OCI-LY1 (cell line): Measurements from ENCODE around the gene RNF182.

Experiments
- H2AFZ ChIP-seq: fragments of 200-600 bp; sonication (generic), shearing (Covaris generic); 2 replicates; pipeline ENCODE4 v1.6.0; 2014; ENCODE audit warnings: antibody characterized with exemption, mild to moderate bottlenecking, low read length
- H3F3A ChIP-seq: fragments of 200-600 bp; sonication (generic), shearing (Covaris generic); 2 replicates; pipeline ENCODE4 v1.6.0; 2014; ENCODE audit warnings: mild to moderate bottlenecking, antibody characterized with exemption, low read length, moderate library complexity; ENCODE audit not compliant: insufficient read depth
- H3K27ac ChIP-seq: fragments of 200-600 bp; sonication (generic); 2 replicates; pipeline ENCODE4 v1.5.1; 2014; ENCODE audit warnings: low read length, mixed run types, mild to moderate bottlenecking, low read depth; ENCODE audit not compliant: poor library complexity, severe bottlenecking
- H3K27me3 ChIP-seq: fragments of 200-600 bp; sonication (generic); 2 replicates; pipeline ENCODE4 v1.6.0; 2014; ENCODE audit warnings: antibody characterized with exemption, mild to moderate bottlenecking, low read length, moderate library complexity; ENCODE audit not compliant: insufficient read depth
- H3K36me3 ChIP-seq: fragments of 200-600 bp; sonication (generic); 2 replicates; pipeline ENCODE4 v1.6.1; 2014; ENCODE audit warnings: mild to moderate bottlenecking, antibody characterized with exemption, low read length, moderate library complexity, mixed read lengths; ENCODE audit not compliant: insufficient read depth
- H3K4me1 ChIP-seq: fragments of 200-600 bp; sonication (generic); 2 replicates; pipeline ENCODE4 v1.5.1; 2014; ENCODE audit warnings: mild to moderate bottlenecking, low read length, moderate library complexity; ENCODE audit not compliant: insufficient read depth, severe bottlenecking
- H3K4me2 ChIP-seq: fragments of 200-600 bp; sonication (generic), shearing (Covaris generic); 2 replicates; pipeline ENCODE4 v1.6.1; 2014; ENCODE audit warnings: low read length
- H3K4me3 ChIP-seq: fragments of 200-600 bp; sonication (generic); 2 replicates; pipeline ENCODE4 v1.5.1; 2014; ENCODE audit warnings: low read length, low read depth, mild to moderate bottlenecking, mixed read lengths; ENCODE audit not compliant: poor library complexity, severe bottlenecking
- H3K79me2 ChIP-seq: fragments of 200-600 bp; shearing (Covaris generic); 2 replicates; pipeline ENCODE4 v1.6.1; 2016; ENCODE audit warnings: mixed run types, low read length, mixed read lengths; ENCODE audit not compliant: insufficient read depth
- H3K9ac ChIP-seq: fragments of 200-600 bp; sonication (generic), shearing (Covaris generic); 2 replicates; pipeline ENCODE4 v1.6.1; 2014; ENCODE audit warnings: mild to moderate bottlenecking, low read length, mixed read lengths
- H3K9me2 ChIP-seq: fragments of 200-600 bp; sonication (generic), shearing (Covaris generic); 2 replicates; pipeline ENCODE4 v1.6.1; 2014; ENCODE audit warnings: low read depth, mild to moderate bottlenecking, low read length, mixed read lengths
- H3K9me3 ChIP-seq: fragments of 200-600 bp; shearing (Covaris generic); 2 replicates; pipeline ENCODE4 v1.6.1; 2014; ENCODE audit warnings: low read length, mixed read lengths
- H4K20me1 ChIP-seq: fragments of 200-600 bp; sonication (generic), shearing (Covaris generic); 2 replicates; pipeline ENCODE4 v1.6.0; 2016; ENCODE audit warnings: mild to moderate bottlenecking, low read length; ENCODE audit not compliant: insufficient read depth
- CTCF ChIP-seq: fragments of 200-600 bp; sonication (generic), shearing (Covaris generic); IDR thresholded peaks from 2 replicates; pipeline ENCODE4 v1.5.1; 2017; ENCODE audit warnings: mild to moderate bottlenecking, antibody characterized with exemption, low read length, moderate library complexity, mixed read lengths
- EZH2 ChIP-seq: fragments of 200-600 bp; sonication (generic), shearing (Covaris generic); IDR thresholded peaks from 2 replicates; pipeline ENCODE4 v1.8.0; 2017; ENCODE audit warnings: borderline replicate concordance, mixed run types, mild to moderate bottlenecking, antibody characterized with exemption, low read length, moderate library complexity, mixed read lengths

RNF182 gene

GRCh38 chr6:13918686-13919250 is 6.0 kb upstream of the RNF182 start:
- Histone ChIP-seq H3F3A (no peaks in the 10 kb centered on the region), H3K9me2 (no peaks in the 10 kb centered on the region)

DNA sequence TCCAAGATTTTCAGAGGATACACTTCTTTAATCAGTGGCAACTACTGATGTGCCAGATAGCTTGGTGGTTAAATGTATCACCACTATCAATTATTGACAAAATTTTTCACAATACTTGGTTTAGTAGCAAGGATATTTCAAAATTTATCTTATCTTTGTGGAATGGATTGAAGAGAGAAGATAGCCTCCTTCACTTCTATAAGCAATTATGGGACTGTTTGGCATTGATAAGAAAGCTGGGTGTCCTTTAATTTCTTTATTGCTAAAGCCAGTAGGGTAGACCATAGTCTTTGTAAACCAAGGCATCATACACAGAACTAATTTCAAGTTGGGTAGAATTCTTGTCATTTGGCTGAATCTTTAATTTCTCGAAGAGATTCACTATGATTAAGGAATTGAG is 4.9 kb upstream of the RNF182 start:
- Histone ChIP-seq H3K36me3 (no peaks in the 10 kb centered on the region), H3K9me2 (no peaks in the 10 kb centered on the region), H3K27me3 (no peaks in the 10 kb centered on the region), H3K4me2 (no peak overlapping the region), H2AFZ (no peak overlapping the region), H3K27ac (no peak overlapping the region), H3K4me1 (peaks cover 4% of the 10 kb centered on the region), H3F3A (no peaks in the 10 kb centered on the region), H4K20me1 (no peaks in the 10 kb centered on the region), H3K9me3 (no peaks in the 10 kb centered on the region), H3K4me3 (no peak overlapping the region), H3K9ac (no peak overlapping the region), H3K79me2 (no peaks in the 10 kb centered on the region)
- no peak for TF ChIP-seq EZH2
- TF ChIP-seq CTCF = no peak

More at GRCh38 chr6:13918686-13919250, 6.0 kb upstream of the RNF182 start:
- H3K36me3 ChIP-seq = no peaks in the 10 kb centered on the region
- H3K4me1 ChIP-seq = peaks cover 4% of the 10 kb centered on the region
- no peak overlapping the region for H3K4me3 ChIP-seq
- no peak for TF ChIP-seq EZH2
- no peak for TF ChIP-seq CTCF
- H4K20me1 ChIP-seq = no peaks in the 10 kb centered on the region
- H2AFZ ChIP-seq = no peak overlapping the region
- H3K27me3 ChIP-seq = no peaks in the 10 kb centered on the region
- no peaks in the 10 kb centered on the region for H3K79me2 ChIP-seq
- no peak overlapping the region for H3K9ac ChIP-seq
- no peak overlapping the region for H3K27ac ChIP-seq
- no peaks in the 10 kb centered on the region for H3K9me3 ChIP-seq
- no peak overlapping the region for H3K4me2 ChIP-seq

GRCh38 chr6:13920552-13920951 is 4.2 kb upstream of the RNF182 start:
- no peaks in the 10 kb centered on the region for H3F3A ChIP-seq
- no peaks in the 10 kb centered on the region for H3K36me3 ChIP-seq
- no peaks in the 10 kb centered on the region for H3K9me3 ChIP-seq
- no peak for TF ChIP-seq EZH2
- no peak for TF ChIP-seq CTCF
- no peaks in the 10 kb centered on the region for H3K9me2 ChIP-seq
- no peak overlapping the region for H3K27ac ChIP-seq
- no peaks in the 10 kb centered on the region for H4K20me1 ChIP-seq
- no peak overlapping the region for H3K4me2 ChIP-seq
- no peak overlapping the region for H3K9ac ChIP-seq
- H3K79me2 ChIP-seq = no peaks in the 10 kb centered on the region
- H3K27me3 ChIP-seq = no peaks in the 10 kb centered on the region
- no peak overlapping the region for H3K4me3 ChIP-seq
- H2AFZ ChIP-seq = no peak overlapping the region
- H3K4me1 ChIP-seq = peaks cover 9% of the 10 kb centered on the region
